IMR-90 (cell line): ENCODE results near the gene PLPP6.

Source experiments
- BHLHE40 ChIP-seq: fragments of 150-350 bp; IDR thresholded peaks from 2 replicates; pipeline ENCODE4 v1.6.1; 2016; ENCODE audit warnings: mild to moderate bottlenecking, low read depth, low read length
- MAFK ChIP-seq: IDR thresholded peaks from 2 replicates; pipeline ENCODE4 v1.6.1; 2012; ENCODE audit warnings: low read depth, low read length, improper control_type of control experiment
- MXI1 ChIP-seq: IDR thresholded peaks from 2 replicates; pipeline ENCODE4 v1.6.1; 2012; ENCODE audit warnings: low read depth, mild to moderate bottlenecking, low read length, moderate library complexity, borderline replicate concordance
- POLR2A ChIP-seq: IDR thresholded peaks from 2 replicates; pipeline ENCODE4 v1.6.1; 2012; ENCODE audit warnings: mild to moderate bottlenecking, low read depth, low read length
- RCOR1 ChIP-seq: IDR thresholded peaks from 2 replicates; pipeline ENCODE4 v1.6.1; 2012; ENCODE audit warnings: mild to moderate bottlenecking, low read length, improper control_type of control experiment; ENCODE audit not compliant: insufficient replicate concordance
- TF ChIP-seq, protein P1 (sequence below): conservative IDR thresholded peaks from 2 replicates; pipeline ENCODE4 v1.5.1; 2012; ENCODE audit warnings: mild to moderate bottlenecking, low read depth, low read length, improper control_type of control experiment

DNA sequence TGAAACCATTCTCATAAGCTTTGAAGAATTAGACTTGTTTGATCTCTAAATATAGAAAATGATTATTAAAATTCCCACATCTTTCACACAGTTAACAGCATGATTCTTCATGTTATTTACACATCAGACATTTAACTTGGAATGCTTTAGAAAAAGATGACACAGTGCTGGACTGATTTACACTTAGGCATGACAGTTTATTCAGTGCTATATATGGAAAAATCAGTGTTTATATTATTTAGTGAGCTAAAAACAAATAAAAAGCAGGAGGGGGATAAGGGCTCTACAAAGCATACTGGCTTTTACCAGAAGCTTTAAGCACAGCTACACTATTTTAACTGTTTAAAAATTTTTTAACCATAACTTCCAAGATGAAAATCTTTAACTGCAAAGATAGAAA is 47.3 kb downstream of the PLPP6 start:
- TF ChIP-seq, protein P1, sequence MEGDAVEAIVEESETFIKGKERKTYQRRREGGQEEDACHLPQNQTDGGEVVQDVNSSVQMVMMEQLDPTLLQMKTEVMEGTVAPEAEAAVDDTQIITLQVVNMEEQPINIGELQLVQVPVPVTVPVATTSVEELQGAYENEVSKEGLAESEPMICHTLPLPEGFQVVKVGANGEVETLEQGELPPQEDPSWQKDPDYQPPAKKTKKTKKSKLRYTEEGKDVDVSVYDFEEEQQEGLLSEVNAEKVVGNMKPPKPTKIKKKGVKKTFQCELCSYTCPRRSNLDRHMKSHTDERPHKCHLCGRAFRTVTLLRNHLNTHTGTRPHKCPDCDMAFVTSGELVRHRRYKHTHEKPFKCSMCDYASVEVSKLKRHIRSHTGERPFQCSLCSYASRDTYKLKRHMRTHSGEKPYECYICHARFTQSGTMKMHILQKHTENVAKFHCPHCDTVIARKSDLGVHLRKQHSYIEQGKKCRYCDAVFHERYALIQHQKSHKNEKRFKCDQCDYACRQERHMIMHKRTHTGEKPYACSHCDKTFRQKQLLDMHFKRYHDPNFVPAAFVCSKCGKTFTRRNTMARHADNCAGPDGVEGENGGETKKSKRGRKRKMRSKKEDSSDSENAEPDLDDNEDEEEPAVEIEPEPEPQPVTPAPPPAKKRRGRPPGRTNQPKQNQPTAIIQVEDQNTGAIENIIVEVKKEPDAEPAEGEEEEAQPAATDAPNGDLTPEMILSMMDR, result no peak
- no peak for TF ChIP-seq RCOR1
- no peak for TF ChIP-seq MAFK
- no peak for TF ChIP-seq MXI1
- TF ChIP-seq BHLHE40, result no peak
- TF ChIP-seq POLR2A, result no peak
